HEK293 (cell line): ENCODE results near the gene SCRN1.
"Not testable (repeated sequence)": the region's sequence is repeated elsewhere in the genome, so short reads cannot be mapped to it uniquely, and the experiment has no call there.

ENCODE experiments used
- CTCF ChIA-PET: fragments of 350-600 bp; formaldehyde crosslinking; extraction: SDS; loops from one replicate; lab custom pipeline; 2021; ENCODE audit warnings: antibody characterized with exemption; lab: Yijun Ruan, JAX
- POLR2A ChIA-PET: fragments of 300-600 bp; formaldehyde crosslinking; extraction: SDS; loops from one replicate; lab custom pipeline; 2020; ENCODE audit warnings: antibody characterized with exemption, inconsistent platforms; lab: Yijun Ruan, JAX
- H3K27ac ChIP-seq: fragments of 200-500 bp; sonication (Bioruptor generic); 2 replicates; pipeline ENCODE4 v1.5.1; 2014; ENCODE audit warnings: low read depth, low read length, control low read depth, inconsistent platforms; ENCODE audit errors: extremely low read depth
- H3K36me3 ChIP-seq, 2 experiments: fragments of 200-500 bp in 1 of 2; sonication (Bioruptor generic) in 1 of 2; 1 replicate in 1 of 2; 2 replicates in 1 of 2; pipeline ENCODE4 v1.5.1; 2014 to 2017; ENCODE audit warnings: inconsistent platforms in 2 of 2, low read length in 2 of 2; ENCODE audit not compliant: control insufficient read depth in 2 of 2, insufficient read depth in 1 of 2
- H3K4me1 ChIP-seq: fragments of 200-500 bp; sonication (Bioruptor generic); 2 replicates; pipeline ENCODE4 v1.5.1; 2014; ENCODE audit warnings: mild to moderate bottlenecking, low read length, inconsistent platforms; ENCODE audit not compliant: control insufficient read depth, insufficient read depth
- H3K4me3 ChIP-seq: 2 replicates; pipeline ENCODE4 v1.5.1; 2011; ENCODE audit warnings: low read depth, mild to moderate bottlenecking, control low read depth, low read length, moderate library complexity
- H3K9me3 ChIP-seq: fragments of 200-500 bp; sonication (Bioruptor generic); 2 replicates; pipeline ENCODE4 v1.5.1; 2014; ENCODE audit warnings: low read depth, low read length, inconsistent platforms; ENCODE audit not compliant: control insufficient read depth, insufficient read depth
- PBX3 ChIP-seq: sonication (generic); formaldehyde crosslinking; IDR thresholded peaks from 2 replicates; pipeline ENCODE4 v1.8.1; 2022; ENCODE audit warnings: mild to moderate bottlenecking, moderate library complexity, missing genetic modification reagents
- SCRT2 ChIP-seq: fragments of 450-650 bp; formaldehyde crosslinking; IDR thresholded peaks from 2 replicates; pipeline ENCODE4 v1.5.1; 2016; ENCODE audit warnings: missing biosample characterization, missing genetic modification characterization
- ZNF112 ChIP-seq: fragments of 450-650 bp; formaldehyde crosslinking; IDR thresholded peaks from 2 replicates; pipeline ENCODE4 v1.5.0; 2017; ENCODE audit warnings: missing biosample characterization, missing genetic modification characterization
- ZNF2 ChIP-seq: fragments of 450-650 bp; formaldehyde crosslinking; IDR thresholded peaks from 2 replicates; pipeline ENCODE4 v1.5.1; 2016; ENCODE audit warnings: missing biosample characterization, missing genetic modification characterization
- ZNF354C ChIP-seq: fragments of 450-650 bp; formaldehyde crosslinking; IDR thresholded peaks from 2 replicates; pipeline ENCODE4 v1.5.1; 2016; ENCODE audit warnings: missing biosample characterization, missing genetic modification characterization, low read depth, borderline replicate concordance
- ZNF518A ChIP-seq: fragments of 450-650 bp; formaldehyde crosslinking; conservative IDR thresholded peaks from 2 replicates; pipeline ENCODE4 v1.5.1; 2016; ENCODE audit warnings: low read depth, missing biosample characterization, missing genetic modification characterization
- ZNF707 ChIP-seq: fragments of 450-650 bp; formaldehyde crosslinking; IDR thresholded peaks from 2 replicates; pipeline ENCODE4 v1.5.1; 2016; ENCODE audit warnings: missing biosample characterization, missing genetic modification characterization
- ZNF785 ChIP-seq: fragments of 450-650 bp; formaldehyde crosslinking; IDR thresholded peaks from 2 replicates; pipeline ENCODE4 v1.5.1; 2016; ENCODE audit warnings: missing biosample characterization, missing genetic modification characterization
- ZSCAN4 ChIP-seq: fragments of 450-650 bp; formaldehyde crosslinking; IDR thresholded peaks from 2 replicates; pipeline ENCODE4 v1.5.1; 2017; ENCODE audit warnings: missing biosample characterization, missing genetic modification characterization

Gene SCRN1

GRCh38 chr7:29962035-29962434, 27.6 kb downstream of the SCRN1 start:
- POLR2A ChIA-PET, result no interaction called here
- CTCF ChIA-PET, result no interaction called here
- Histone ChIP-seq H3K27ac (no peak overlapping the region), H3K9me3 (no peaks in the 10 kb centered on the region), H3K4me3 (no peak overlapping the region), H3K4me1 (no peaks in the 10 kb centered on the region), H3K36me3 (peaks cover 13 to 19% of the 10 kb centered on the region in 2 experiments; a peak in 2 of 3 replicates)
- TF ChIP-seq ZSCAN4 (tag by site-specific recombination), result no peak
- no peak for TF ChIP-seq ZNF518A (tag by site-specific recombination)
- no peak for TF ChIP-seq ZNF2 (tag by site-specific recombination)

GRCh38 chr7:29961611-29962010, 28.0 kb downstream of the SCRN1 start:
- H3K27ac ChIP-seq, CTCF ChIA-PET, POLR2A ChIA-PET, H3K4me3 ChIP-seq, H3K9me3 ChIP-seq, H3K4me1 ChIP-seq: not testable (repeated sequence)
- H3K36me3 ChIP-seq, result peaks cover 11 to 19% of the 10 kb centered on the region in 2 experiments; a peak in 2 of 3 replicates

GRCh38 chr7:29958667-29959358, 30.8 kb downstream of the SCRN1 start:
- H3K27ac ChIP-seq, result no peak overlapping the region
- H3K36me3 ChIP-seq, result peaks cover 12 to 24% of the 10 kb centered on the region in 2 experiments; a peak in 2 of 3 replicates
- H3K9me3 ChIP-seq, result no peaks in the 10 kb centered on the region
- H3K4me1 ChIP-seq, result no peaks in the 10 kb centered on the region
- POLR2A ChIA-PET, result no interaction called here
- CTCF ChIA-PET, result interaction anchor here (0.5 to 1.7 kb wide), 8 partner anchors 12 to 879 kb away, joined by 3 to 7 read pairs (median 3); partner anchors contain the start of gene PLEKHA8
- H3K4me3 ChIP-seq, result no peak overlapping the region
- TF ChIP-seq ZSCAN4 (tag by site-specific recombination), result no peak
- TF ChIP-seq SCRT2 (tag by site-specific recombination), result no peak
- no peak for TF ChIP-seq ZNF354C (tag by site-specific recombination)

GRCh38 chr7:29957521-29958310, 31.9 kb downstream of the SCRN1 start:
- ChIA-PET POLR2A (no interaction called here), CTCF (interaction anchor here (0.6 to 1.7 kb wide), 4 partner anchors 10 to 105 kb away, joined by 3 to 7 read pairs (median 3); no protein-coding TSS in a partner anchor)
- Histone ChIP-seq H3K4me3 (no peak overlapping the region), H3K36me3 (peaks cover 18 to 28% of the 10 kb centered on the region in 2 experiments), H3K9me3 (no peaks in the 10 kb centered on the region), H3K27ac (no peak overlapping the region)
- no peak for TF ChIP-seq ZNF785 (tag by site-specific recombination)
- no peak for TF ChIP-seq PBX3 (CRISPR knock-in tag)
- no peak for TF ChIP-seq ZNF707 (tag by site-specific recombination)
- no peak for TF ChIP-seq ZNF112 (tag by site-specific recombination)
- TF ChIP-seq, all 188 proteins: peak for 0
- H3K4me1 ChIP-seq, result no peaks in the 10 kb centered on the region
